NCI-H82 treated with DMSO at 0.1 percent for 48 hours (cell line): ENCODE data around the gene WDSUB1.
A peak's percentile ranks its signal among the peaks of the same experiment; 100 is the strongest.

Experiments used
- DNase-seq: peaks from one replicate; lab custom pipeline; 2025; ENCODE audit not compliant: unreplicated experiment; lab: John Stamatoyannopoulos, UW

Gene WDSUB1

GRCh38 chr2:159266554-159266953, 19.9 kb downstream of the WDSUB1 start:
- no peak for DNase-seq

- DNase-seq, result no peak
Observed at GRCh38 chr2:159265171-159265576, 21.3 kb downstream of the WDSUB1 start.

- no peak for DNase-seq
Observed at GRCh38 chr2:159262904-159263303, 23.6 kb downstream of the WDSUB1 start.

GRCh38 chr2:159262226-159262625, 24.3 kb downstream of the WDSUB1 start:
- DNase-seq, result no peak

- no peak for DNase-seq
Observed at GRCh38 chr2:159256159-159256558, 30.3 kb downstream of the WDSUB1 start.

GRCh38 chr2:159252905-159253304, 33.6 kb downstream of the WDSUB1 start:
- no peak for DNase-seq

GRCh38 chr2:159251296-159252173, 35.0 kb downstream of the WDSUB1 start:
- no peak for DNase-seq

- no peak for DNase-seq
Observed at GRCh38 chr2:159249990-159250715, 36.4 kb downstream of the WDSUB1 start.

- DNase-seq, result no peak
Observed at GRCh38 chr2:159246325-159246988, 40.0 kb downstream of the WDSUB1 start.

- DNase-seq, result no peak
Observed at GRCh38 chr2:159243529-159243928, 43.0 kb downstream of the WDSUB1 start.

GRCh38 chr2:159234868-159235267, 51.6 kb downstream of the WDSUB1 start:
- no peak for DNase-seq

- no peak for DNase-seq
Observed at GRCh38 chr2:159232456-159233170, 53.9 kb downstream of the WDSUB1 start.

GRCh38 chr2:159230145-159230877, 56.2 kb downstream of the WDSUB1 start:
- DNase-seq, result no peak

- DNase-seq, result no peak
Observed at GRCh38 chr2:159229476-159230144, 56.9 kb downstream of the WDSUB1 start.

- DNase-seq, result peak; percentile 22
Observed at GRCh38 chr2:159228081-159228581, 58.4 kb downstream of the WDSUB1 start.

- no peak for DNase-seq
Observed at GRCh38 chr2:159227467-159227866, 59.0 kb downstream of the WDSUB1 start.

- peak; percentile 48 for DNase-seq
Observed at GRCh38 chr2:159226608-159227385, 59.7 kb downstream of the WDSUB1 start.

- no peak for DNase-seq
Observed at GRCh38 chr2:159226059-159226461, 60.4 kb downstream of the WDSUB1 start.
